B cell (primary cell): ENCODE results near the gene FAM20C. TPM values are rescaled to one million over a fixed set of nuclear protein-coding genes. Genes with fewer than 3 reads are reported as not detected.

Source experiments
- ATAC-seq: fragments of 200-7000 bp; cut with Tn5 transposase; one replicate; pipeline ENCODE4 v1.10.0; 2021; ENCODE audit warnings: low read depth, mild to moderate bottlenecking, moderate number of reproducible peaks, moderate library complexity
- CTCF ChIA-PET: fragments of 350-600 bp; sonication (Branson Sonifier 250); formaldehyde crosslinking; loops from one replicate; lab custom pipeline; 2021; ENCODE audit warnings: antibody characterized with exemption, inconsistent platforms; lab: Charles Lee
- POLR2A ChIA-PET: fragments of 350-600 bp; sonication (Branson Sonifier 250); formaldehyde crosslinking; loops from one replicate; lab custom pipeline; 2021; ENCODE audit warnings: antibody characterized with exemption; lab: Charles Lee
- DNase-seq: peaks from one replicate; pipeline ENCODE4 v3.0.0; 2013
- H2AFZ ChIP-seq: 2 replicates; pipeline ENCODE4 v1.6.1; 2012; ENCODE audit warnings: mild to moderate bottlenecking, low read depth, low read length; ENCODE audit not compliant: insufficient read depth, poor library complexity, severe bottlenecking
- H3K27ac ChIP-seq, 2 donors: 1 replicate in 1 of 2; 2 replicates in 1 of 2; pipeline ENCODE4 v1.5.1; 2012 to 2013; ENCODE audit warnings: low read length in 2 of 2, mild to moderate bottlenecking in 2 of 2, moderate library complexity in 1 of 2
- H3K27me3 ChIP-seq, 4 experiments: fragments of 200-600 bp in 1 of 4; sonication (generic) in 1 of 4; replicated peaks in 1 of 4; 1 replicate in 2 of 4; 2 replicates in 2 of 4; pipeline versions ENCODE4 v1.6.1 to v1.7.0; 2013 to 2016; ENCODE audit warnings: low read length in 3 of 4, mild to moderate bottlenecking in 2 of 4, mixed read lengths in 1 of 4, moderate library complexity in 1 of 4; ENCODE audit not compliant: insufficient read depth in 4 of 4, control insufficient read depth in 3 of 4; ENCODE audit errors: control extremely low read depth in 1 of 4
- H3K36me3 ChIP-seq, 2 experiments: replicated peaks in 1 of 2; 1 replicate in 1 of 2; 2 replicates in 1 of 2; pipeline versions ENCODE4 v1.6.1 to v1.7.1; 2013; ENCODE audit warnings: low read length in 1 of 2; ENCODE audit not compliant: insufficient read depth in 2 of 2, control insufficient read depth in 1 of 2; ENCODE audit errors: control extremely low read depth in 1 of 2, extremely low read depth in 1 of 2
- H3K4me1 ChIP-seq, 2 donors: fragments of 200-600 bp in 1 of 2; sonication (generic) in 1 of 2; 1 replicate in 1 of 2; 2 replicates in 1 of 2; pipeline versions ENCODE4 v1.5.1 to v1.6.1; 2013 to 2017; ENCODE audit warnings: low read length in 2 of 2; ENCODE audit not compliant: control insufficient read depth in 2 of 2, insufficient read depth in 2 of 2
- H3K4me2 ChIP-seq: replicated peaks from 2 replicates; pipeline ENCODE3; 2012; ENCODE audit warnings: mild to moderate bottlenecking, low read depth, low read length; ENCODE audit not compliant: poor library complexity, severe bottlenecking
- H3K4me3 ChIP-seq, 5 experiments: fragments of 200-600 bp in 1 of 5; sonication (generic) in 1 of 5; 1 replicate in 3 of 5; 2 replicates in 2 of 5; pipeline versions ENCODE4 v1.5.1 to v1.7.0; 2011 to 2016; ENCODE audit warnings: low read length in 4 of 5, mild to moderate bottlenecking in 4 of 5, low read depth in 2 of 5, control low read depth in 1 of 5, moderate library complexity in 1 of 5; ENCODE audit not compliant: insufficient read depth in 1 of 5; ENCODE audit errors: control extremely low read depth in 1 of 5, extremely low read depth in 1 of 5
- H3K79me2 ChIP-seq: fragments of 200-600 bp; sonication (generic); one replicate; pipeline ENCODE4 v1.6.0; 2016; ENCODE audit warnings: low read length; ENCODE audit not compliant: control insufficient read depth, insufficient read depth
- H3K9ac ChIP-seq: fragments of 200-600 bp; sonication (generic); 2 replicates; pipeline ENCODE4 v1.6.1; 2017; ENCODE audit warnings: mild to moderate bottlenecking, low read length, moderate library complexity
- H3K9me3 ChIP-seq, 3 donors: one replicate each; pipeline versions ENCODE4 v1.6.1 to v1.7.1; 2013; ENCODE audit warnings: low read length in 2 of 3; ENCODE audit not compliant: control insufficient read depth in 2 of 3, insufficient read depth in 1 of 3; ENCODE audit errors: control extremely low read depth in 1 of 3
- H4K20me1 ChIP-seq: 2 replicates; pipeline ENCODE4 v1.6.0; 2012; ENCODE audit warnings: mild to moderate bottlenecking, low read length; ENCODE audit not compliant: insufficient read depth, control insufficient read depth, poor library complexity, severe bottlenecking
- H3K27ac Mint-ChIP-seq: one replicate; pipeline ENCODE4 v1.8.0; 2021; ENCODE audit warnings: mixed read lengths
- H3K27me3 Mint-ChIP-seq: one replicate; pipeline ENCODE4 v1.8.0; 2021; ENCODE audit warnings: mixed read lengths
- H3K4me1 Mint-ChIP-seq: one replicate; pipeline ENCODE4 v1.8.0; 2021; ENCODE audit warnings: mixed read lengths
- H3K4me3 Mint-ChIP-seq: one replicate; pipeline ENCODE4 v1.8.0; 2021; ENCODE audit warnings: mixed read lengths
- H3K9me3 Mint-ChIP-seq: one replicate; pipeline ENCODE4 v1.8.0; 2022; ENCODE audit warnings: mixed read lengths; ENCODE audit not compliant: insufficient read depth
- CTCF ChIP-seq: fragments of 200-600 bp; IDR thresholded peaks from one replicate; pipeline ENCODE4 v1.8.0; 2022; ENCODE audit warnings: antibody characterized with exemption, mild to moderate bottlenecking
- EZH2 ChIP-seq: IDR thresholded peaks from 2 replicates; pipeline ENCODE4 v1.6.1; 2012; ENCODE audit warnings: borderline replicate concordance, low read depth, mild to moderate bottlenecking, moderate library complexity, low read length; ENCODE audit not compliant: insufficient read depth, poor library complexity, severe bottlenecking
- WGBS: methylation state at CpG from one replicate; pipeline ENCODE4 v1.1.5; 2013; ENCODE audit warnings: missing lambda C conversion rate; ENCODE audit not compliant: insufficient coverage; 5-methylcytosine and 5-hydroxymethylcytosine counted together
- intact Hi-C: fragments of 100-400 bp; cut with micrococcal nuclease; formaldehyde crosslinking; loops from one replicate; pipeline ENCODE4 v1.10.0; 2022
- polyA plus RNA-seq: library from polyadenylated mRNA; depleted of rRNA; stranded (reverse); fragments of >200 nt; gene quantifications from 2 replicates; pipeline ENCODE4 v1.2.3, GENCODE V29; 2012
- total RNA-seq, 2 donors: library from RNA; stranded (reverse); fragments of 120-200 nt in 1 of 2; gene quantifications; 1 replicate in 1 of 2; 2 replicates in 1 of 2; pipeline versions ENCODE4 v1.2.3 to v1.2.4, GENCODE V29; 2013 to 2022

FAM20C gene
- total and polyA plus RNA-seq, 2 donors (not counting 1 experiment from before 2014, with no cell fraction given), result 0.54 to 0.81 TPM

- WGBS, result 95% methylated on average over 27 of the region's 28 CpGs
- H3K9ac ChIP-seq, result no peak overlapping the region
Measured at GRCh38 chr7:234708-235553, 42.6 kb downstream of the FAM20C start.

More at GRCh38 chr7:234708-235553, 42.6 kb downstream of the FAM20C start:
- ATAC-seq (no peak), DNase-seq (no peak)
- no peak overlapping the region for H3K27ac Mint-ChIP-seq
- POLR2A ChIA-PET, result no interaction called here
- no peak overlapping the region for H3K4me2 ChIP-seq
- H3K4me3 Mint-ChIP-seq, result no peak overlapping the region
- H3K9me3 Mint-ChIP-seq, result no peaks in the 10 kb centered on the region
- H3K79me2 ChIP-seq, result no peaks in the 10 kb centered on the region
- H3K4me1 ChIP-seq, result no peaks in the 10 kb centered on the region
- TF ChIP-seq CTCF (no peak), EZH2 (no peak)
- no peaks in the 10 kb centered on the region for H3K27me3 Mint-ChIP-seq
- no peaks in the 10 kb centered on the region for H4K20me1 ChIP-seq
- no peak overlapping the region for H3K4me3 ChIP-seq
- peaks cover 0 to 10% (median 0%) of the 10 kb centered on the region in 3 donors for H3K9me3 ChIP-seq
- no peaks in the 10 kb centered on the region for H3K36me3 ChIP-seq
- H3K27ac ChIP-seq, result no peak overlapping the region
- H3K4me1 Mint-ChIP-seq, result no peaks in the 10 kb centered on the region
- CTCF ChIA-PET, result no interaction called here
- H2AFZ ChIP-seq, result no peak overlapping the region
- peaks cover 0 to 3% (median 0%) of the 10 kb centered on the region in 4 experiments for H3K27me3 ChIP-seq
- intact Hi-C loops, result no loop called here
